Measurements from ENCODE around the gene IFI27L1. TPM values are rescaled to one million over a fixed set of nuclear protein-coding genes. Genes with fewer than 3 reads are reported as not detected.

IFI27L1 gene
- total RNA-seq, 2 donors from 2014 or later = 59.6 to 71.4 TPM

- ATAC-seq (replicated peaks in 1 of 2) = no peak
- no peak overlapping the region for H3K4me3 Mint-ChIP-seq
- H3K4me1 Mint-ChIP-seq (ENCODE audit: low read depth) = no peaks in the 10 kb centered on the region
- no peaks in the 10 kb centered on the region for H3K9me3 Mint-ChIP-seq
- H3K36me3 Mint-ChIP-seq (ENCODE audit: insufficient read depth in 2 of 2) = peaks cover 3 to 5% of the 10 kb centered on the region in 2 donors
- H3K27me3 Mint-ChIP-seq (ENCODE audit: low read depth) = no peaks in the 10 kb centered on the region
- H3K27ac Mint-ChIP-seq = no peak overlapping the region
- DNase-seq = no peak
Observed at GRCh38 chr14:94043111-94043755, 37.9 kb upstream of the IFI27L1 start.

GRCh38 chr14:94043756-94044475 lies 37.2 kb upstream of the IFI27L1 start:
- ATAC-seq (replicated peaks in 1 of 2) (no peak), DNase-seq (no peak)
- Mint-ChIP-seq H3K9me3 (no peaks in the 10 kb centered on the region), H3K27ac (no peak overlapping the region), H3K36me3 (ENCODE audit: insufficient read depth in 2 of 2) (peaks cover 3 to 5% of the 10 kb centered on the region in 2 donors), H3K4me3 (no peak overlapping the region), H3K27me3 (ENCODE audit: low read depth) (no peaks in the 10 kb centered on the region), H3K4me1 (ENCODE audit: low read depth) (no peaks in the 10 kb centered on the region)

GRCh38 chr14:94044476-94045091 lies 36.5 kb upstream of the IFI27L1 start:
- Mint-ChIP-seq H3K27ac (no peak overlapping the region), H3K36me3 (ENCODE audit: insufficient read depth in 2 of 2) (peaks cover 3 to 6% of the 10 kb centered on the region in 2 donors), H3K9me3 (no peaks in the 10 kb centered on the region), H3K4me1 (ENCODE audit: low read depth) (no peaks in the 10 kb centered on the region), H3K4me3 (no peak overlapping the region), H3K27me3 (ENCODE audit: low read depth) (no peaks in the 10 kb centered on the region)
- DNase-seq (no peak), ATAC-seq (replicated peaks in 1 of 2) (no peak)

- no peak overlapping the region for H3K27ac Mint-ChIP-seq
- H3K4me1 Mint-ChIP-seq (ENCODE audit: low read depth) = no peaks in the 10 kb centered on the region
- H3K9me3 Mint-ChIP-seq = no peaks in the 10 kb centered on the region
- no peak overlapping the region for H3K4me3 Mint-ChIP-seq
- H3K27me3 Mint-ChIP-seq (ENCODE audit: low read depth) = no peaks in the 10 kb centered on the region
- ATAC-seq (replicated peaks in 1 of 2) (no peak), DNase-seq (no peak)
- peaks cover 5 to 9% of the 10 kb centered on the region in 2 donors for H3K36me3 Mint-ChIP-seq (ENCODE audit: insufficient read depth in 2 of 2)
Observed at GRCh38 chr14:94045101-94045500, 36.0 kb upstream of the IFI27L1 start.

GRCh38 chr14:94045563-94046345 lies 35.4 kb upstream of the IFI27L1 start:
- peaks cover 7 to 14% of the 10 kb centered on the region in 2 donors for H3K36me3 Mint-ChIP-seq (ENCODE audit: insufficient read depth in 2 of 2)
- ATAC-seq (replicated peaks in 1 of 2) = no peak
- no peaks in the 10 kb centered on the region for H3K4me1 Mint-ChIP-seq (ENCODE audit: low read depth)
- no peaks in the 10 kb centered on the region for H3K27me3 Mint-ChIP-seq (ENCODE audit: low read depth)
- H3K27ac Mint-ChIP-seq = peak overlapping the region; percentile 10
- no peak for DNase-seq
- H3K9me3 Mint-ChIP-seq = no peaks in the 10 kb centered on the region
- H3K4me3 Mint-ChIP-seq = no peak overlapping the region

- Mint-ChIP-seq H3K4me3 (no peak overlapping the region), H3K27me3 (ENCODE audit: low read depth) (no peaks in the 10 kb centered on the region), H3K9me3 (no peaks in the 10 kb centered on the region), H3K4me1 (ENCODE audit: low read depth) (peaks cover under 1% of the 10 kb centered on the region), H3K36me3 (ENCODE audit: insufficient read depth in 2 of 2) (peaks cover 9 to 21% of the 10 kb centered on the region in 2 donors), H3K27ac (no peak overlapping the region)
- ATAC-seq (replicated peaks in 1 of 2) (no peak), DNase-seq (no peak)
Observed at GRCh38 chr14:94046696-94047250, 34.3 kb upstream of the IFI27L1 start.

- Mint-ChIP-seq H3K4me3 (no peak overlapping the region), H3K36me3 (ENCODE audit: insufficient read depth in 2 of 2) (peaks cover 10 to 26% of the 10 kb centered on the region in 2 donors), H3K4me1 (ENCODE audit: low read depth) (peaks cover 6% of the 10 kb centered on the region), H3K27ac (no peak overlapping the region), H3K27me3 (ENCODE audit: low read depth) (no peaks in the 10 kb centered on the region), H3K9me3 (no peaks in the 10 kb centered on the region)
- DNase-seq (no peak), ATAC-seq (replicated peaks in 1 of 2) (no peak)
Observed at GRCh38 chr14:94047581-94047980, 33.5 kb upstream of the IFI27L1 start.

- Mint-ChIP-seq H3K27me3 (ENCODE audit: low read depth) (no peaks in the 10 kb centered on the region), H3K9me3 (no peaks in the 10 kb centered on the region), H3K4me1 (ENCODE audit: low read depth) (peaks cover 6% of the 10 kb centered on the region), H3K36me3 (ENCODE audit: insufficient read depth in 2 of 2) (peaks cover 10 to 33% of the 10 kb centered on the region in 2 donors), H3K27ac (no peak overlapping the region), H3K4me3 (no peak overlapping the region)
- DNase-seq (no peak), ATAC-seq (replicated peaks in 1 of 2) (no peak)
Observed at GRCh38 chr14:94048691-94049624, 32.2 kb upstream of the IFI27L1 start.

GRCh38 chr14:94049625-94050023 lies 31.5 kb upstream of the IFI27L1 start:
- Mint-ChIP-seq H3K27ac (no peak overlapping the region), H3K4me3 (no peak overlapping the region), H3K9me3 (no peaks in the 10 kb centered on the region), H3K27me3 (ENCODE audit: low read depth) (no peaks in the 10 kb centered on the region), H3K4me1 (ENCODE audit: low read depth) (peaks cover 6% of the 10 kb centered on the region), H3K36me3 (ENCODE audit: insufficient read depth in 2 of 2) (peaks cover 14 to 39% of the 10 kb centered on the region in 2 donors)
- no peak for ATAC-seq (replicated peaks in 1 of 2)
- no peak for DNase-seq

- H3K27ac Mint-ChIP-seq = peak overlapping the region; percentile 89
- DNase-seq (no peak), ATAC-seq (replicated peaks in 1 of 2) (no peak)
- H3K9me3 Mint-ChIP-seq = no peaks in the 10 kb centered on the region
- H3K36me3 Mint-ChIP-seq (ENCODE audit: insufficient read depth in 2 of 2) = peaks cover 16 to 39% of the 10 kb centered on the region in 2 donors
- no peaks in the 10 kb centered on the region for H3K27me3 Mint-ChIP-seq (ENCODE audit: low read depth)
- no peak overlapping the region for H3K4me3 Mint-ChIP-seq
- peaks cover 6% of the 10 kb centered on the region for H3K4me1 Mint-ChIP-seq (ENCODE audit: low read depth)
Observed at GRCh38 chr14:94050231-94050880, 30.8 kb upstream of the IFI27L1 start.

GRCh38 chr14:94051115-94051514 lies 30.0 kb upstream of the IFI27L1 start:
- no peak for ATAC-seq (replicated peaks in 1 of 2)
- Mint-ChIP-seq H3K36me3 (ENCODE audit: insufficient read depth in 2 of 2) (peaks cover 17 to 44% of the 10 kb centered on the region in 2 donors), H3K9me3 (no peaks in the 10 kb centered on the region), H3K4me3 (no peak overlapping the region), H3K27me3 (ENCODE audit: low read depth) (no peaks in the 10 kb centered on the region), H3K27ac (peak overlapping the region; percentile 89), H3K4me1 (ENCODE audit: low read depth) (peaks cover 8% of the 10 kb centered on the region)
- no peak for DNase-seq
